Body of pancreas (tissue), 4 donors: ENCODE data around the gene CTIF.

ENCODE experiments used
- POLR2A ChIP-seq, 3 donors: fragments of 450-650 bp; IDR thresholded peaks; one replicate each; pipeline ENCODE4 v1.6.1; 2016; ENCODE audit warnings: antibody characterized with exemption in 3 of 3, mild to moderate bottlenecking in 2 of 3
- TF ChIP-seq, protein P1 (sequence below), 7 experiments: fragments of 450-650 bp in 4 of 7; fragments of 200-600 bp in 3 of 7; sonication (generic) in 3 of 7; IDR thresholded peaks; one replicate each; pipeline ENCODE4 v1.5.1; 2016 to 2019; ENCODE audit warnings: antibody characterized with exemption in 7 of 7

DNA sequence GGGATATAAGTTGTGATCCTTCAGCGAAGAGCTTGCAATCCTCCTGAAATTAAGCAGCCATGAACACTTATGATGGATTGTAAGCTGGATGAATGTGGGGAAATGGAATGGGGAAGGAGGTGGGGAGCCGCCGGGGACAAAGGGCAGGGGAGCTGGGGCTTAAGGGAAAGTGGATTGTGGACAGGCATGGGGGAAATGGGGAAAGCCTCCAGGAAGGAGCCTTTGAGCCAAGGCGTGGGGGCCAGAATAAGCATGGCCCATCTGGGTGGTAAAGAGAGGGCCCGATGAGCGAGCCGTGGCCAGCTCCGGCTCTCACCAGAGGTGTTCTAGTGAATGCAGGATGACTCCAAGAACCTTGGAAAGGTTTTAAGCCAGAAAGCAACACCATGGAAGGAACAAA is 288.0 kb downstream of the CTIF start:
- TF ChIP-seq, protein P1, sequence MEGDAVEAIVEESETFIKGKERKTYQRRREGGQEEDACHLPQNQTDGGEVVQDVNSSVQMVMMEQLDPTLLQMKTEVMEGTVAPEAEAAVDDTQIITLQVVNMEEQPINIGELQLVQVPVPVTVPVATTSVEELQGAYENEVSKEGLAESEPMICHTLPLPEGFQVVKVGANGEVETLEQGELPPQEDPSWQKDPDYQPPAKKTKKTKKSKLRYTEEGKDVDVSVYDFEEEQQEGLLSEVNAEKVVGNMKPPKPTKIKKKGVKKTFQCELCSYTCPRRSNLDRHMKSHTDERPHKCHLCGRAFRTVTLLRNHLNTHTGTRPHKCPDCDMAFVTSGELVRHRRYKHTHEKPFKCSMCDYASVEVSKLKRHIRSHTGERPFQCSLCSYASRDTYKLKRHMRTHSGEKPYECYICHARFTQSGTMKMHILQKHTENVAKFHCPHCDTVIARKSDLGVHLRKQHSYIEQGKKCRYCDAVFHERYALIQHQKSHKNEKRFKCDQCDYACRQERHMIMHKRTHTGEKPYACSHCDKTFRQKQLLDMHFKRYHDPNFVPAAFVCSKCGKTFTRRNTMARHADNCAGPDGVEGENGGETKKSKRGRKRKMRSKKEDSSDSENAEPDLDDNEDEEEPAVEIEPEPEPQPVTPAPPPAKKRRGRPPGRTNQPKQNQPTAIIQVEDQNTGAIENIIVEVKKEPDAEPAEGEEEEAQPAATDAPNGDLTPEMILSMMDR (IDR thresholded peaks at IDR 0.05): no peak
- no peak for TF ChIP-seq POLR2A (IDR thresholded peaks at IDR 0.05)
